ENCODE results near the gene CACNA1F.

CACNA1F gene

DNA sequence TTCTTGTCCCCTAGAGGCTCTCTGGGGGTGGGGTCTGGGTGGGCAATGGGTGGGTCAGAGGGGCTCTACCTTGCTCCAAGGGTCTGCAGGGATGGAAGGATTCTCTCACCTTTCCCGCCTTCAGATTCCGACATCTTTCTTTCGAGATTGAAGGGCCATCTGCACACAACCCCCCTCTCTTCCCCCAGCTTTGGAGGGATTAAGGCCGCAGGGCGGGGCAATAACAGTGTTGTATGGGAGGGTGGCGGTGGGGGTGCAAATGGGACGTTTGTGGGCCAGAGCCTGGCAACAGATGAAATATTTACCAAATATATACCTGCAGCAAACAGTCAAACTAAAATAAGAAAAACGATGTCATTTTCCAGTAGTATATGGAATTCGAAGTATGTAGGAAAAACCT is at the start of gene CACNA1F:
Gene CACNA1F, minus strand, starts transcription at position 165 of the 400 bp plus-strand sequence. Its CDS starts 31 bp downstream, at position 134.
- TF ChIP-seq, protein P1, sequence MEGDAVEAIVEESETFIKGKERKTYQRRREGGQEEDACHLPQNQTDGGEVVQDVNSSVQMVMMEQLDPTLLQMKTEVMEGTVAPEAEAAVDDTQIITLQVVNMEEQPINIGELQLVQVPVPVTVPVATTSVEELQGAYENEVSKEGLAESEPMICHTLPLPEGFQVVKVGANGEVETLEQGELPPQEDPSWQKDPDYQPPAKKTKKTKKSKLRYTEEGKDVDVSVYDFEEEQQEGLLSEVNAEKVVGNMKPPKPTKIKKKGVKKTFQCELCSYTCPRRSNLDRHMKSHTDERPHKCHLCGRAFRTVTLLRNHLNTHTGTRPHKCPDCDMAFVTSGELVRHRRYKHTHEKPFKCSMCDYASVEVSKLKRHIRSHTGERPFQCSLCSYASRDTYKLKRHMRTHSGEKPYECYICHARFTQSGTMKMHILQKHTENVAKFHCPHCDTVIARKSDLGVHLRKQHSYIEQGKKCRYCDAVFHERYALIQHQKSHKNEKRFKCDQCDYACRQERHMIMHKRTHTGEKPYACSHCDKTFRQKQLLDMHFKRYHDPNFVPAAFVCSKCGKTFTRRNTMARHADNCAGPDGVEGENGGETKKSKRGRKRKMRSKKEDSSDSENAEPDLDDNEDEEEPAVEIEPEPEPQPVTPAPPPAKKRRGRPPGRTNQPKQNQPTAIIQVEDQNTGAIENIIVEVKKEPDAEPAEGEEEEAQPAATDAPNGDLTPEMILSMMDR (IDR thresholded peaks at IDR 0.05), result no peak

DNA sequence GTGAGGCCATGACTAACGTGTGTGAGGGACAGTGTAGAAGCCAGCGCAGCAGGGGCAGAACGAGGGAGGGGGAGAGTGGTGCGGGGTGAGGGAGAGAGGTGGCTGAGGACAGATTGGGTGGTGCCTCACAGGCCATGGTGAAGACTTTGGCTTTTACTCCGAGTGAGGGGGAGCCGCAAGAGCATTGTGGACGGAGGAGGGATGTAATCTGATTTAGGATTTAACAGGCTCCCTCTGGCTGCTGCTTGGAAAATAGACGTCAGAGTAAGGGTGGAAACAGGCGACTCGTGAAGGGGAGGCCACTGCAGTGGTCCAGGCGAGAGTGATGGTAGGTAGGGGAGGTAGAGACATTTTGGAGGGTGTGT is 49.5 kb upstream of the CACNA1F start:
- TF ChIP-seq, protein P1 (IDR thresholded peaks at IDR 0.05), result no peak

DNA sequence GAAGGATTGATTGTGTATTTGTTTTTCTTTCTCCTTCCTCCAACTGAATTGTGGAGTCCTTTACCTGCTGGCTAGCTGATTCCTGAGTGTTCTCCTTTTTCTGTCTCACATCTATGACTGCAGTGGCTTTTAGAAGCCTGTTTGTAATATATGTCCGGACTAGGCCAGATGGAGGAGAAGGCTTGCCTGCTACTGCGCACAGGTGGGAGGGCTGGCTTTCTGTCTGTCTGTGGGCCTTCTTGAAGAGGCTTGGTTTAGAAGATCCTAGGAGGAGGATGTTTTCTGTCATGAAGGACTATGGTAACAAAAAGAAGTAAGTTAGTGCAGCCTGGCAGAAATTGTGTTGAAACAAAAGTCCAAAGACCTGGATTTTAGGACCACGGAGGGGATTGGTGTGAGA is 44.9 kb upstream of the CACNA1F start:
- TF ChIP-seq, protein P1 (IDR thresholded peaks at IDR 0.05), result no peak

DNA sequence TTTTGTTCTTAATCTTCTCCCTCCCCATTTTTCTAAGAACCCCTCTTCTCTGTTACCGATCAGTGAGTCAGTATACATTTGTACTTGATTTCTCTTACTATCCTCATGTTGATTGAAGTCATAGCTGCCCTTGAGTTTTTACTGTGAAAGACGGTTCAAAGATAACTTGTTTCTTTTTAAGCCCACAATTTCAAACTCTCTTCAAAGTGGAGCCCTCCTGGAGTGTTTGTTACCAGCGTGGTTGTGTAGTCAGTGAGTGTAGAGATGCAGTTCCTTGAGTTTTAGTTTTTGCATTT is 44.3 kb upstream of the CACNA1F start:
- TF ChIP-seq, protein P1 (IDR thresholded peaks at IDR 0.05), result no peak

DNA sequence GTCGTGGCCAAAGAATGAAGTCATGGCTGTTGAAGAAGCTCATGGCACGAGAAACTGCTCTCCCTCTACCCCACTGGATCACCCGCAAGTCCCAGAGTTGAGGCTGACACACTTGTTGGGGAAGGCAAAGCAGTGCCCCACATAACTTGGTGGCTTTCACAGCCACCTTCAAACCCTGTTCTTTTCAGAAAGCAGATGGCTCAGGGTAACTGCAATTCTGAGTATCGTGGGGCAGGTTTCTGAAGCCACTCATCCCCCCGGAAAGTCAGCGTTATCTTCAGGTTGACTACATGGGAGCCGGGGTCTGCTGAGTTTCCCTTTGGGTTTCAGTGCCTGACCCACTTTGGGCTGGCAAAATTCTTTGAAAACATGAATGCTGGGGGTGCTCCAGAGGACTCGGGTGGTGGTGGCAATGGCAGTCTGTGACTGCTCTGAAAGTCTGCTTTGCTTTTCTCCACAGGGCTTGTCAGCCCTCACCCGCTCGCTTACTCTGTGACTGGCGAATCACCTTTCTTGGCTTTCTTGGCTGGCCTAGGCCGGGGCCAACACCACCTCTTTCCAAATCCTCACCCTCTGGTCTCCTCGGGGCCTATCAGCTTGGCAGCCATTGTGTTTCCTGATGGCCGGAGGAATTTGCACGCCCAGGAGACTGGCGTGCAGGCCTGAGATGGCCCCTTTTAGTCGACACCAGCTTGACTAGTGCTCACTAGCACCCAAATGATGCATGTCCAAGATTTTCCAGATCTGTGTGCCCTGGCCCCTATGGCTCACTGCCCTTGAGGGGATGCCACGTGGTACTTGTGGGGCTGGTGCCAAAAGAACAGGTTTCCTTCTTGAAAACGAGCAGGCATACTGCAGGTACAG is 43.8 kb upstream of the CACNA1F start:
- TF ChIP-seq, protein P1 (IDR thresholded peaks at IDR 0.05), result no peak

DNA sequence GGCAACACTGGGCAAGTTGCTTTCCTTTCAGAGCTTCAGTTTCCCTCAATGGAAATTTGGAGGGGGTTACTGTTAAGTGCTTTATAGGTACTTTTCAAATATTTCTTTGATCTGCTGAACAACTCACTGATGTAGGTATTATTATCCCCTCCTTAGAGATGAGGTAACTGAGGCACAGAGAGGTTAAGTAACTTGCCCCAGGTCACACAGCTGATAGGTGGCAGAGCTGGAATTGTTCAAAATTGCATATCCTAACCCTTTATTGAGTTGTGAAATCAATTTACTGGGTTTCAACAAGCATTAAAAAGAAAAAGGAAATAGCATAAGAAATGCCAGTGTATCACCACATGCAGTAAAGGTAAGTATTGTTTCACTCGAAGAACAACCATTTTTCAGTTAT is 43.1 kb upstream of the CACNA1F start:
- TF ChIP-seq, protein P1 (IDR thresholded peaks at IDR 0.05), result no peak

DNA sequence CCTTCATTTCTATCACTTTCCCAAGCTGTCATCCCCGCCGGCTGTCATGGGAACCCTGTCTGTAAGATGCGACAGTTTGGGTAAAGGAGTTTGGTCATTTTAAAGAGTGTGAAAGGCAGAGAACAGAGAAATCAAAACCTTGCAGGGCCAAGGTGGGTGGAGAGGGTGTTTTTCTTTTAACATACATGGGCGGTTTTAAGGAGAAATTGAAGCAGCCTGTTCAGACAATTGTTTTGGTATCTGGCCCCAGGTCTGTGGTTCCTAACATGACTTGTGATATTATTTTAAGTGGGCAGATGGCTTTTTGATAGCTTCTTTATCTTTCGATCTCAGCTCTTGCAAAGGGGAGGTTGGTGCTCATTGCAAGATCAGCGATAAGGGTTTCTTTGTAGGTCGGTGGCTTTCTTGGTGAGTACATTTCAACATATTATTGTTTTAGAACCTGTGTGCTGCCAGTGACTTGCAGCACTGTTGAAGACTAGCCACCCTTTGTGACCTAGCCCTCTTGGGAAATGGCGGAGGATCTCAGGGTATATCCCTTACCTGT is 40.1 kb upstream of the CACNA1F start:
- TF ChIP-seq, protein P1 (IDR thresholded peaks at IDR 0.05), result no peak

Measured in LNCAP (cell line).